Brain pericyte (primary cell): ENCODE data around the gene DESI2.
"Not testable (repeated sequence)": the region's sequence is repeated elsewhere in the genome, so short reads cannot be mapped to it uniquely, and the experiment has no call there.

Source experiments
- DNase-seq: peaks from one replicate; pipeline ENCODE4 v3.0.0-alpha.2; 2012; ENCODE audit warnings: low read depth, low spot score

Gene DESI2

GRCh38 chr1:244704107-244704506, 51.2 kb downstream of the DESI2 start:
- no peak for DNase-seq

- no peak for DNase-seq
Observed at GRCh38 chr1:244705261-244706234, 52.6 kb downstream of the DESI2 start.

DNA sequence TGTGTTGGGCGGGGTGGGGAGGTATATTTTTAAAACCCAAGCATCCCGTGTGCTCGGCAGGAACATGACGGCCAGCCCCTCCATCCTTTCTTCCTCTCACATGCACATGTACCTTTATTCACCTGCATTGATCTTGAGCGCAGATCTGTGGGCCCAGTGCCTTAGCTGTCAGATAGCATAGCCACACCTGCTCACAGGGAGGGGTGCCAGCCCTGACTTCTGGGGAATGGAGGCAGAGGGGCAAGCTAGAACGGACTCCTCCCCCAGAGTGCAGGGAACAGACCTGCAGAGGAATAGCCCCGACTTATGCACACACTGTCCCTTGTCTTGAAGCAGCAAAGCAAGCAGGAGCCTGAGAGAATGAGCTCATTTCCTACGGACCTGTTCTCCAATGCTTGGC, 56.1 kb downstream of the DESI2 start:
- DNase-seq = no peak

DNA sequence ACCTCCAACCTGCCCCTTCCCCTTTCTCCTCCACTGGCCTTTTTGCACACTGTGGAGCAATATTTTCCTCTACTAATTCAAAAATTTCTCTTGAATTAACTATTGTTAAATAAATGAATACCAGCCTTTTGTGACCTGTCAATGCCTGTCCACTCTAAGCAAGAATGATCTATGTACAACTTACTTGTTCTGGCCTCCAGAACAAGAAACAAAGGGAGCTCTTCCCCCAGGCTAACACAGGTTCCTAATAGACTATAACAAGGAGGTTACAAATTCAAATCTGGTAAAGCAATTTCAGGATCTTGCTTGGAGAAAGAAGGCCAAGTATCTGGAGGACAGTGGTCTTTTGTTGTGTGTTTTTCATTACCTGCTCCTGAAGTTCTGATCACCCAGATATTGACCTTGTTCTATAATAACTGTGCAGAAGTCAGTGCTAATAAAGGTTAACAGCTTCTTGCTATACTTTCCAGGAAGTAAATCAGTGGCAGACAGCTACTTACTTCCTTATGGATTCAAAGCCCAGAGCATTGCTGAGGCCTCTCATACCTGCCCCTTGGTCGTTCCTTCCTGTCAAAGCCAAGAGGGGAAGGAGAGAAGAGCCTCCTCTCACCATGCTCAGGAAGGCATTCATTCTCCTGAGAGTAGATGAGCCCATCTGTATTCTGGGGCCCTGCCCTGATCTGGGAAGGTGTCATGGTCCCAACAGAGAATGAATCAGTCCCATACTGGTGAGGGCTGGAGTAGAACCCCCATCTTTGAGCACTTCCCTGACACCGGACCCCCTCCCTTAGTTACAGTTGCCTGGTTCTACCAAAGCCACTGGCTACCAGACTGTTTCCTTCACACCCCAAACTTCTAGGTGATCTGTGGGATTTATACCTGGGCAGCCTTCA, 56.8 kb downstream of the DESI2 start:
- no peak for DNase-seq

GRCh38 chr1:244710474-244711062, 57.6 kb downstream of the DESI2 start:
- DNase-seq = no peak

DNA sequence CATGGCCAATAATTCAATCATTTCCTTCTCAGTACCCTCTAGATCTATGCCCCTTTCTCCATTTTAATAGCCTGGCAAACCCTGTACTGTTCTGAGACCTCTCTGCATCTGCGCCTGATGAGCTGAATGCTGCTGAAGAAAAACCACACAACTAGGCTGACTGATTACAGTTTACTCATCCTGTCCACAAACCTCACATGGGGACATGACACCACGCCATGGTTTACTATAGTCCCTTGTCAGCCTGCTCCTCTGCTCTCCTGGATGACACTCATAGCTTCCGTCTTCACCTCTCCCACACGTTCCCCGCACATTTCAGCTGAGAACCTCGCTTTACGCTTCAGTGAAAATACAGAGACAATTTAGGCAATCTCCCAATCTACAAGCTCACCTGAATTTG, 59.7 kb downstream of the DESI2 start:
- no peak for DNase-seq

- DNase-seq = no peak
Observed at GRCh38 chr1:244713332-244713731, 60.4 kb downstream of the DESI2 start.

DNA sequence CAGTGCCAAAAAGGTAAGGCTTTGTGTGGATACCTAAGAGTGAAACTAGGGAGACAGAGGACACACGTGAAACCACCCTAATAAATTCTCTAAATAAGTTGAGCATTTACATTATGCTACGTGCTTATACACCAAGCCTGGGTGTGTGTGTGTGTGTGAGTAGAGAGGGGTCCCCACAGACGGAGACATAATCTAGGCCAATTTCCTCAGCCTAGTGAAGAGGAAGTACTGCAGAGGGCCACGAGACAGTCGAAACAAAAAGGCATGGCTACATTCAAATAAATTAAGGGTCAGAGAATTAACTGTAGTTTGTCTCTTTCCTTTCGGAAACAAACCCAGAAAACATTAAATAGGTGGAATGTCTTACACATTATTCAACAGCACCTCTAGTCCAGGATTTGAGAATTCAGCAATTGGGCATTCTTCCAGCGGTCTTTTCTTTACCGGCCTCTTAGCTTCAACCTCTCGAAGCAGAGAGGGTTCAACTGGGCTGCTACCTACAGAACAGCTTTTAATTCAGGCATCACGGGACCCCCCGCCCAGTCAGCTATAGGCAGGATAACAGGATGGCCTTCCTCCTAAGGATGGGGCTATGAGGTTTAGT, 75.0 kb downstream of the DESI2 start:
- no peak for DNase-seq

DNA sequence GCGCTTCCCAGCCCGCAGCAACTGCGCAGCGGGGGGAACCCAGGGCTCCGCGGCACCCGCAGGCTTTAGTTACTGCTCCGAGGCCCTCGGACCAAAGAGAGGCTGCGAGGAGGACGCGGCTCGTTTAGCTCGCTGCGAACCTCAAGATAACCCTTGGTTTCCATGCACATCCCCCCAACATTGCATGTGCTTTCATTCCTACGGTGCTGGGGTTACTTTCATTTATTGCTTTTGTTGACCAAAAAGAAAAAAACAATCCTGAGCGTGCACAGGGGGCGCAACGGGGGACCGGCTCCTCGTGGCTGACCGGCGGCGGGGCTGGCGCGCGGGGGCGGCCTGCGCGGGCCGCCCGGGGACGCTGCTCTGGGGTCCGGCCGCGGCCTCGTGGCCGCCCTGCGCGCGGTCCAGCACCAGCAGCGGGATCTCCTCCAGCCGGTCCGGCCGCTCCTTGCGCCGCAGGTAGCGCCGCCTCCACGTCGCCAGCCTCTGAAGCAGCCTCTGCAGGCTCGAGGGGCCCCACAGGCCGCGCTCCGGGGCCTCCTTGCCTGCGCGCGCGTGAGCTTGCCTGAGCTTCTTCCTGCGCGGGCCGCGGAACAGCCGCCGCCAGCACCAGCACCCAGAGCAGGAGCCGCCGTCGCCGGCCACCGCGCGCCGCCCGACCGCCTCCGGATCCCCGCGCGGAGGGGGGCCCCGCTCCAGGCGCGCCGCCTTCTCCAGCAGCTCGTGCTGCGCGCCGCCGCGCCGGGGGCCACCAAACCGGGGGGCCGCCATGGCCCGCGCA, 77.4 kb downstream of the DESI2 start:
- DNase-seq = peak; percentile 22

GRCh38 chr1:244730934-244731434, 78.1 kb downstream of the DESI2 start:
- DNase-seq = no peak

- no peak for DNase-seq
Observed at GRCh38 chr1:244731651-244732050, 78.7 kb downstream of the DESI2 start.

DNA sequence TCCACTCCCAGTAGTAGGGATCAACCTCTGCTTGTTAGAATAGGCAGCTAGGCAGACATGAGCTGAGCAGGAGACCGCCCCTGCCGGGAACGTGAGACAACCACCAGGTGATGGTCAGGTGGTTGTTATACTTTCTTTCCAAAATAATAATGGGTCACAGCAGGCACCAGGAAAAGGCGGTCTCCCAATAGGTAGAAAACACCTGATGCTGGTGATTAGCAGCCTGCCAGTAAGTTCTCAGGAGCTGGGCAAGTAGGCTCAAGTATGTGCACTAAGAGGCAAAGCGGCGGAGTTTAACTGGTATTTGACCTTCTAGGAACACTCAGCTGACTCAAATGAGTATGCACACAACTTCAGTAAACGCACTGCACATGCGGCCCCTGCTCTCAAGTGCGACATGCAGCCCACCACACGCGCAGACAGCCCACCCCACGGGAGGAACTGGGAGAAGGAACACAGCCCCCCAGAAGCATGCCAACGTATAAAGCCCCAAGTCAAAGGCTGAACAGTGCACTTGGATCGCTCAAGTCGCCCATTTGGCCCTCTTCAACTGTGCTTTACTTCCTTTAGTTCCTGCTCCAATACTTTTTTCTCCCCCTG, 80.0 kb downstream of the DESI2 start:
- no peak for DNase-seq

DNA sequence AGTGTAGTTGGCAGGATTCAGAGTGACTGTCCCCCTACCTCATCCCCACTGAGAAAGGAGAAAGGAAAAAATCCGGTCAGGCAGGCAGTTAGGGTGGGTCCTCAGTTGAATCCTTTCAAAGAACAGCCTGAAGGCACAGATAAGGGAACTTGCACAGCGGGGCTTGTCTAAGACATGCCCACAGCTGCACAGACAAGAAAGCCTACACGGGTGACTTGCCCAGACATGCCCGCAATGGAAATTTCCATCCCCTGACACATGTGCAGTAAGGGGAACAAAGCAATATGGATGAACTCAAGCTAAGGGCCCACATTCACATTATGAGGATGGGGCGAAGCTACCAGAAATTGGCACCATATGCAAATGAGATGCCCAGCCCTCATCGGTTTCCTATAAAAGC, 82.5 kb downstream of the DESI2 start:
- no peak for DNase-seq

DNA sequence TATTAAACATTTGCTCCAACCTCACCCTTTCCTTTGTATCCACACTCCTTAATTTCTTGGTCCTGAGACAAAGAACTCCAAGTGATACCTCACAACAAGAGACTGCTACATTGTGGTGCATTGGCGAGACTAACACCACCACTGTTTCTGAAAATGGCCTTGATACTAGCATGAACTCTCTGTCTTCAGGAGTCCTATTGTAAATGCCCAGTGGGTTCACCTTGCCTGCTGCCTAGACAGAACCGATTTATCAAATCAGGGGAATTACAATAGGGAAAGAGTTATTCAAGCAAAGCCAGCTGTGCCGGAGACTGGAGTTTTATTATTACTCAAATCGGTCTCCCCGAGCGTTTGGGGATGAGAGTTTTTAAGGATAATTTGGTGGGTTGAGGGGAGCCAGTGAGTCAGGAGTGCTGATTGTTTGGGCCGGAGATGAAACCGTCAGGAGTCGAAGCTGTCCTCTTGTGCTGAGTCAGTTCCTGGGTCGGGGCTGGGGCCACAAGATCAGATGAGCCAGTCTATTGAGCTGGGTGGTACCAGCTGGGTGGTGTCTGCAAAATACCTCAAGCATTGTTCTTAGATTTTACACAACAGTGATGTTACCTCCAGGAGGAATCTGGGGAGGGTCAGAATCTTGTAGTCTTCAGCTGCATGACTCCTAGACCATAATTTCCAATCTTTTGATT, 83.1 kb downstream of the DESI2 start:
- no peak for DNase-seq

- not testable (repeated sequence) for DNase-seq
Observed at GRCh38 chr1:244739140-244739539, 86.2 kb downstream of the DESI2 start.

DNA sequence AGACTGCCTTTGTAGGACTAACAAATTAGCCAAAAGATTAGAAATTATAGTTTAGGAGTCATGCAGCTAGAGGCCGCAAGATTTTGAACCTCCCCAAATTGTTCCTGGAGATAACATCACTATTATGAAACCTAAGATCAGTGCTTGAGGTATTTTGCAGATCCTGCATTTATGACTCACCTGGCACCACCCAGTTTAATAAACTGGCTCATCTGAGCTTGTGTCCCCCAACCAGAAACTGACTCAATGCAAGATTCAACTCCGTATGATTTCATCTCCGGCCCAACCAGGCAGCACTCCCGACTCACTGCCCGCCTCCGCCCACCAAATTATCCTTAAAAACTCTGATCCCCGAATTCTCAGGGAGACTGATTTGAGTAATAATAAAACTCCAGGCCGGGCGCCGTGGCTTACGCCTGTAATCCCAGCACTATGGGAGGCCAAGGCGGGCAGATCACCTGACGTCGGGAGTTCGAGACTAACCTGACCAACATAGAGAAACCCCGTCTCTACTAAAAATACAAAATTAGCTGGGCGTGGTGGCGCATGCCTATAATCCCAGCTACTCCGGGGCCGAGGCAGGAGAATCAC, 87.2 kb downstream of the DESI2 start:
- DNase-seq = not testable (repeated sequence)

DNA sequence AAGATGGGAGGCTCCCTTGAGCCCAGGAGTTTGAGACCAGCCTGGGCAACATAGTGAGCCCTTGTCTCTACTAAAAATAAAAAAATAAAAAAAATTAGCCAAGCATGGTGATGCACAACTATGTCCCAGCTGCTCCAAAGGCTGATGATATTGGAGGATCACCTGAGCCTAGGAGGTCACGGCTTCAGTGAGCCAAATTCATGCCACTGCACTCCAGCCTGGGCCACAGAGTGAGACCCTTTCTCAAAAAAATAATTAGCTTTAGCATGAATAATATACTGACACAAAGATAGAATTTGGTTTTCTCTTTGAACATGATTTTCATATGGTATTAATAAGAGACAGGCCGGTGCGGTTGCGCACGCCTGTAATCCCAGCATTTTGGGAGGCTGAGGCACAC, 88.8 kb downstream of the DESI2 start:
- DNase-seq = no peak

DNA sequence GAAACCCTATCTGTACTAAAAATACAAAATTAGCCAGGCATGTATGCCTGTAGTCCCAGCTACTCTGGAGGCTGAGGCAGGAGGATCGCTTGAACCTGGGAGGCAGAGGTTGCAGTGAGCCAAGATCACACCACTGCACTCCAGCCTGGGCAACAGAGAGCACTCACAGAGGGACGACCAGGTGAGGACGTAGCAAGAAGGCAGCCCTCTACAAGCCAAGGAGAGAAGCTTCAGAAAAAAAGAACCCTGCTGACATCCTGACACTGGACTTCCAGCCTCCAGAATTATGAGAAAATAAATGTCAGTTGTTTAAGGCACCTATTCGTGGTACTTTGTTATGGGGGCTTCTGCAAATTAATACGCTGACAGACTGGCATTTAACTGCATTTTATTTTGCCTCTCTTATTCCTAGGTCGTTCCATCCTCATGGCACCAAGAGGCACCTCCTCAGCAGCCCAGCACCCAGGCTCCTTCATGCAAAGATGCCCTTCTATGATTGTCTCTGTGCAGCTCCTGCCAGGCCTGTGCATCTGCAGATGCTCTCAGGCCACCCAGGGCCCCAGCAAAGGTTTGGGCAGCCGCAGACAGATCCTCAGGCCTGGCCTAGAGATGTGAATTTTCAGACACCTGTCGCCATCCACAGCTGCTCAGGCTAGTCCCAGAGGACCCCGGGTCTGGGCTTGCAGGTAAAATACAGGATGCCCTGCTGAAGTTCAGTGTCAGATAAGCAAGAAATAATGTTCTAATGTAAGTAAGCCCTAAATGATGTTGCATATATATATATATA, 96.5 kb downstream of the DESI2 start:
- DNase-seq = no peak
